RWPE1 (cell line): ENCODE data around the gene OXSM.

ENCODE experiments used
- CTCF ChIA-PET: fragments of 350-600 bp; sonication (Branson Sonifier 250); formaldehyde crosslinking; extraction: SDS; loops from one replicate; lab custom pipeline; 2021; lab: Yijun Ruan, JAX
- POLR2A ChIA-PET: fragments of 400-600 bp; formaldehyde crosslinking; extraction: SDS; loops from one replicate; lab custom pipeline; 2020; ENCODE audit warnings: antibody characterized with exemption; ENCODE audit not compliant: low non-redundant PET; lab: Yijun Ruan, JAX
- DNase-seq: peaks from one replicate; pipeline ENCODE4 v3.0.0; 2012; ENCODE audit warnings: low spot score
- H3K27ac ChIP-seq: fragments of 450-650 bp; 2 replicates; pipeline ENCODE4 v1.5.1; 2017
- TF ChIP-seq, protein P1 (sequence below): fragments of 450-650 bp; conservative IDR thresholded peaks from 2 replicates; pipeline ENCODE4 v1.5.1; 2017; ENCODE audit warnings: low read depth, mild to moderate bottlenecking

The OXSM gene

DNA sequence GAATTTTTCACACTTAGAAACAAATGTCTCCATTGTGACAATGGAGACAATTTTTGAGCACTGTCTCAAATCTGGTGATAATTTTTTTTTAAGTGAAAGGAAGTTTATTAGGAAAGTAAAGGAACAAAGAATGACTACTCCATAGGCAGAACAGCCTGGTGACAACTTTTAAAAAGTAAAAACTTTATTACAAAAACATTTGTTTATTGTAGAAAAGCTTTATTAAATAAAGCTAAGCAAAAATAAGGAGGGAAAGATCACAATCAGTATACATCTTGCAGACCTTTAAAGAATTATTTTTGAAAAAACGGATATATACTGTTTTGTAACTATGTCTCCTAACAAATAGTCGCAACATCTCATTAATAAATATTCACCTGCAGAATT lies 688 bp upstream of the OXSM start:
- ChIA-PET CTCF (no interaction called here), POLR2A (no interaction called here)
- no peak overlapping the region for H3K27ac ChIP-seq
- no peak for DNase-seq
- TF ChIP-seq, protein P1, sequence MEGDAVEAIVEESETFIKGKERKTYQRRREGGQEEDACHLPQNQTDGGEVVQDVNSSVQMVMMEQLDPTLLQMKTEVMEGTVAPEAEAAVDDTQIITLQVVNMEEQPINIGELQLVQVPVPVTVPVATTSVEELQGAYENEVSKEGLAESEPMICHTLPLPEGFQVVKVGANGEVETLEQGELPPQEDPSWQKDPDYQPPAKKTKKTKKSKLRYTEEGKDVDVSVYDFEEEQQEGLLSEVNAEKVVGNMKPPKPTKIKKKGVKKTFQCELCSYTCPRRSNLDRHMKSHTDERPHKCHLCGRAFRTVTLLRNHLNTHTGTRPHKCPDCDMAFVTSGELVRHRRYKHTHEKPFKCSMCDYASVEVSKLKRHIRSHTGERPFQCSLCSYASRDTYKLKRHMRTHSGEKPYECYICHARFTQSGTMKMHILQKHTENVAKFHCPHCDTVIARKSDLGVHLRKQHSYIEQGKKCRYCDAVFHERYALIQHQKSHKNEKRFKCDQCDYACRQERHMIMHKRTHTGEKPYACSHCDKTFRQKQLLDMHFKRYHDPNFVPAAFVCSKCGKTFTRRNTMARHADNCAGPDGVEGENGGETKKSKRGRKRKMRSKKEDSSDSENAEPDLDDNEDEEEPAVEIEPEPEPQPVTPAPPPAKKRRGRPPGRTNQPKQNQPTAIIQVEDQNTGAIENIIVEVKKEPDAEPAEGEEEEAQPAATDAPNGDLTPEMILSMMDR, result no peak

DNA sequence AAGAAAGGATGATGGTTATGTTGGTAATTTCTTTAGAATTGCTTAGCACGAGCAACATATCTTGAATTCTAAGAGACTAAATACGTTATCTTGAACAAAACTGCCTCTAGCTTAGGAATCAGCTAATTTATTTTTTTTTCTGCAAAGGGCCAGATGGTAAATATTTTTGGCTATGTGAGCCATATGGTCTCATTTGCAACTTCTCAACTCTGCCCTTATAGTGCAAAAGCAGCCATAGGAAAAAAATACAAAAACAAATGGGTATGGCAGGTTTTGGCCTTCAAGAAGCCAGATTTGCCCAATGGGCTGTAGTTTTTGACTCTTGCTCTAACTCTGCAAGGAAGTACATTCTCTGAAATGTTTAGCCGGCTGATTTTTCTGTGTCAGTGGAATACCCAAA lies 11.9 kb downstream of the OXSM start:
- DNase-seq, result no peak
- H3K27ac ChIP-seq, result no peak overlapping the region
- TF ChIP-seq, protein P1, result no peak
- POLR2A ChIA-PET, result no interaction called here
- CTCF ChIA-PET, result no interaction called here

DNA sequence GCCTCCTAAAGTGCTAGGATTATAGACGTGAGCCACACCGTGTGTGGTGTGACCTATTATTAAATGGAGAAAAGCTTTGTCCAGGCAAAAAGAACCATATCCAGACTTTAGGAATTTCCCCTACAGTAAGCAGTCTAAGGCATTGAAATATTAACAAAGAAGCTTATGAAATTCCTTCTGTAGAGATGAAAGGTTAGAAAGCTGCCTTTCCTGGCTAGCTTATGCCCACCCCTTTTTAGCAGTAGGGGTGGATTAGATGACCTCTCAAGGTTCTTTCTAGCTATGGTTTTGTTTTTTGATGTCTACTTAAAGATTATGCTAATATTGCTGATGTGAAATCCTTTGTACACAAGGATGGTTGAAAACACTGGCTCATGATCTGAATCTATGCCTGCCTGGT lies 13.9 kb downstream of the OXSM start:
- CTCF ChIA-PET, result no interaction called here
- POLR2A ChIA-PET, result no interaction called here
- no peak for DNase-seq
- no peak overlapping the region for H3K27ac ChIP-seq
- TF ChIP-seq, protein P1, result no peak

DNA sequence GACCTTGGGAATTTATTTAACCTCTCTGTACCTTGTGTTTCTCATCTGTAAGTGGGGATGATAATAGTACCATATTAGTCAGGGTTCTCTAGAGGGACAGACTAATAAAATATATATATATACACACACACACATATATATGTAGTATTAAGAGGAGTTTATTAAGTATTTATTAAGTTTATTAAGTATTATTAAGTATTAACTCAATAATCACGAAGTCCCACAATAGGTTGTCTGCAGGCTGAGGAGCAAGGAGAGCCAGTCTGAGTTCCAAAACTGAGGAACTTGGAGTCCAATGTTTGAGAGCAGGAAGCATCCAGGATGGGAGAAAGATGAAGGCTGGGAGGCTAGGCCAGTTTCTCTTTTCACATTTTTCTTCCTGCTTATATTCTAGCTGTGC lies 14.8 kb downstream of the OXSM start:
- TF ChIP-seq, protein P1, result no peak
- DNase-seq, result no peak
- no peak overlapping the region for H3K27ac ChIP-seq
- POLR2A ChIA-PET, result no interaction called here
- CTCF ChIA-PET, result no interaction called here

DNA sequence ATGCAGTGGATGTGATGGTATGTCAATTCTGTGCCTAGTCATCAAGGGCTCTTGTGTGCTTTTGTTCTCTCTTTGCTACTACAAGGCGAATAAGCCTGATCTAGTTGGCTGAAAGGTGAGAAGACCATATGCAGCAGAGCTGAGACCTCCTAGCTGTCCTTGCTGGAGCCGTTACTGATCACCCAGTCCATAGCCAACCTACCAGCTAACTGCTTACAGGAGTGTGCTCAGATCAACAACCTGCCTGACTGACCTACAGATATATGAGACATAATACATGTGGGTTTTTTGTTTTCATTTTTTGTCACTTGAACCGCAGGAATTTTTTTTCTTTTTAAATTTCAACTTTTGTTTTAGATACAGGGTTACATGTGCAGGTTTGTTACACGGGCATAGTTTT lies 22.8 kb downstream of the OXSM start:
- no peak for DNase-seq
- ChIA-PET CTCF (no interaction called here), POLR2A (no interaction called here)
- TF ChIP-seq, protein P1, result no peak
- H3K27ac ChIP-seq, result no peak overlapping the region

DNA sequence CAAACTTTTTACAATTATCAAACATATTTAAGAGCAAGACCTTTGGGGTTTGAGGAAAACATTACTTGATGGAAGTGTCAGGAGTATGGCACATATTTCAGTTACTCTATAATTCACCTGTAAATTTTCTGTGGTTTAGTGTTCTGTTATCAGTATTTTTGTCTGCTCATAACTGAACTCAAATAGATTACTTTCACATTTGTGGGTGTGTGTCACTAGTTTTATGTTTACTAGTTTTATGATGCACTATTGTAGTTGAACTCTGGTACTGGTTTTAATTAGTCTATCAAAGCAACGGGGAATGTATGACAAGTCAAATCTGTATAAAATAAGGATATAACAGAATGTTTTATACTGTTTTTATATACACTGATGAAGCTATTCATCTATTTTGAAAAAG lies 27.2 kb downstream of the OXSM start:
- DNase-seq, result no peak
- POLR2A ChIA-PET, result no interaction called here
- CTCF ChIA-PET, result no interaction called here
- TF ChIP-seq, protein P1, result no peak
- no peak overlapping the region for H3K27ac ChIP-seq

DNA sequence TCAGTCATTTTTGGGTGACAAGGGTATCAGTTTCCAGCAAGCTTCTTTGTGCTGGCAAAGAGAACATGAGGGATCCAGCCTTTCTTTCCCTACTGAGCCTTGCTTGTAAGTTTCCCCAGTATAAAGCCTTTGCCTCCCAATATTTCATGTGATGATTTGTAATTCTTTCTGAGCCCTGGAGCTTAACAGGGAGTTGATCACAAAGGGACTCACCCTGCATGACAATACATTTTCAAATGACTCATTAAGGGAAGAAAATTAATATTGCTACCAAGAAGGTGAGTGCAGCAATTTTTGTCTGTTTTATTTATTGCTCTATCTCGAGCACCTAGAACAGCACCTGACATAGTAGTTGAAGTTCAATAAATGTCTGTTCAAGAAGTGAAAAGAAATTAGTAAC lies 27.7 kb downstream of the OXSM start:
- POLR2A ChIA-PET, result no interaction called here
- CTCF ChIA-PET, result no interaction called here
- no peak overlapping the region for H3K27ac ChIP-seq
- TF ChIP-seq, protein P1, result no peak
- DNase-seq, result no peak
